ENCODE data around the gene DBP.

GRCh38 chr19:48616041-48616436 is 21.1 kb downstream of the DBP start:
- no peak for TF ChIP-seq POLR2AphosphoS5 (IDR thresholded peaks at IDR 0.05)
- TF ChIP-seq, protein P1, sequence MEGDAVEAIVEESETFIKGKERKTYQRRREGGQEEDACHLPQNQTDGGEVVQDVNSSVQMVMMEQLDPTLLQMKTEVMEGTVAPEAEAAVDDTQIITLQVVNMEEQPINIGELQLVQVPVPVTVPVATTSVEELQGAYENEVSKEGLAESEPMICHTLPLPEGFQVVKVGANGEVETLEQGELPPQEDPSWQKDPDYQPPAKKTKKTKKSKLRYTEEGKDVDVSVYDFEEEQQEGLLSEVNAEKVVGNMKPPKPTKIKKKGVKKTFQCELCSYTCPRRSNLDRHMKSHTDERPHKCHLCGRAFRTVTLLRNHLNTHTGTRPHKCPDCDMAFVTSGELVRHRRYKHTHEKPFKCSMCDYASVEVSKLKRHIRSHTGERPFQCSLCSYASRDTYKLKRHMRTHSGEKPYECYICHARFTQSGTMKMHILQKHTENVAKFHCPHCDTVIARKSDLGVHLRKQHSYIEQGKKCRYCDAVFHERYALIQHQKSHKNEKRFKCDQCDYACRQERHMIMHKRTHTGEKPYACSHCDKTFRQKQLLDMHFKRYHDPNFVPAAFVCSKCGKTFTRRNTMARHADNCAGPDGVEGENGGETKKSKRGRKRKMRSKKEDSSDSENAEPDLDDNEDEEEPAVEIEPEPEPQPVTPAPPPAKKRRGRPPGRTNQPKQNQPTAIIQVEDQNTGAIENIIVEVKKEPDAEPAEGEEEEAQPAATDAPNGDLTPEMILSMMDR (IDR thresholded peaks at IDR 0.05): no peak
- no peak for TF ChIP-seq POLR2A (IDR thresholded peaks at IDR 0.05)
